Measurements from ENCODE around the gene RHOD.

The RHOD gene

DNA sequence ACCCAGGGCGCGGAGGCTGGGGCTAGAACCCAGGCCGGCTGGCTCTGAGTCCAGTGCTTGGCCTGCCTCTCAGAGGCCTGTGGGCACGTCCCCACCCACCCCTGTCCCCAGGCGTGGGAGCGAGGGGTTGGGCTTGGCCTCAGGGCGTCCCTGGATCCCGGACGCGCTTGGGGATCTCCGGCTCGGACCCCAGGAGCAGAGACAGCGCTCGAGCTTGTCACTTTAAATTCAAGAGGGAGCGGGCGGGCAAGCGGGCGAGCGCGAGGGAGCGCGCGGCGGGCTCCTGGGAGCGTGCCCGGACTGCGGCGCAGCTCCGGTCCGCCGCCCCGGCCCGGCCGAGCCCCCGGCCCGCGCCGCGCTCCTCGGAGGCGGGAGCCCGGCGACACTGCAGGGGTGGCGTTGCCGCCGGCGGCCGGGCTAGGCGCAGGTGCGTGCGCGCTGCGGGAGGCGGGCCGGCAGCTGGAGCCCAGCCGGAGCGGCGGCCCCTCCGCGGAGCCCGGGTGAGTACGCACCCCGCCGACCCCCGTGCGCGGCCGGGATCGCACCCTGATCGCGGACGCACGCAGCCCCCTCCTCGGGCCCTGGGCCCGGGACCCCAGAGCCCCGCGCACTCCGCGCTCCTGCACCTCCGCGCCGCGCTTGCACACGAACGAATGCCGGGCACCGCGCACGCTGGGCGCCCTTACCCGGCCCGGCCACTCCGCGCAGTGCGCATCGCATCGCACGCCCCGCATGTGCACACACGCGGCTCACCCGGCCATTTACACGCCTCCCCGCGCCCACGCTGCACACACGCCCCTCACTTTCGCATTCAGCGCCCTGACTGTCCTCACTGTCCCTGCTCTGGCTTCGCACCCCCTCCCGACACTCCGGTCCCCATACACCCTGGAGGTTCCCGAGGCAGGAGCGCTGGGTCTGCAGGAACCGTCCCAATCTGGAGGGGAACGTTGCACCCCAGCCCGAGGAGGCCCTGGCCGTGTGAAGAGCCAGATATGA, 33.4 kb upstream of the RHOD start, which contains the start of gene SYT12:
TSS of gene SYT12 (plus strand) at position 174 of the 996 bp plus-strand sequence. CDS start 7,011 bp downstream, outside the sequence.
- H3K27ac ChIP-seq (ENCODE audit: low read depth in 2 of 2, low read length in 2 of 2) = no peak within 1 kb of the TSS
- peak within 1 kb of the TSS; percentile 13 to 39 for H3K4me3 ChIP-seq (ENCODE audit: low read length in 2 of 2)
- no peak within 1 kb of the TSS for H3K9ac ChIP-seq (ENCODE audit: low read depth in 1 of 2, low read length in 2 of 2)
- H3K36me3 ChIP-seq (ENCODE audit: control insufficient read depth in 2 of 2, insufficient read depth in 2 of 2, low read length in 2 of 2) = no peaks in the 10 kb centered on the region
- peaks cover 5 to 9% of the 10 kb centered on the region in 2 donors for H3K4me1 ChIP-seq (ENCODE audit: control insufficient read depth in 2 of 2, insufficient read depth in 2 of 2, low read length in 2 of 2)
- no peaks in the 10 kb centered on the region for H3K9me3 ChIP-seq (ENCODE audit: control insufficient read depth in 2 of 2, low read length in 2 of 2)
- H3K27me3 ChIP-seq (ENCODE audit: control insufficient read depth in 2 of 2, insufficient read depth in 2 of 2, low read length in 2 of 2) = peaks cover 33 to 36% of the 10 kb centered on the region in 2 donors

DNA sequence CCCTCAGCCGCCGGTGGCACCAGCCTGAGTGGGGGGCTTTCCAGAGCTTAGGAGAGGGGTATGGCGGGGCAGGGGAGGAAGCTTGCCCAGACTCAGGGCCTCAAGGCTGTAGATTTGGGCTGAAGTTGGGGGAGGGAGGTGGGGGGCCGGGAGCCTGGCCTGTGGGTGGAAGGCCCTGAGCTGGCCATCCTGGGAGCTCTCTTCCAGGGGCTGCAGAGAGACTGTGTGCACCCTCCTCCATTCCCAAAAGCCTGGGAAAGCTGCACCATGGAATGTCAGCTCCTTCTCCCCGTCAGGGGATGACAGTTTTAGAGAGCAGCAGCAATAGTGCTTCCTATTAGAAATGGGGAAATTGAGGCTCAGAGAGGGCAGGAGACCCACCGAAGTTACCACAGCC, 32.7 kb upstream of the RHOD start:
- no peaks in the 10 kb centered on the region for H3K36me3 ChIP-seq (ENCODE audit: control insufficient read depth in 2 of 2, insufficient read depth in 2 of 2, low read length in 2 of 2)
- no peak overlapping the region for H3K27ac ChIP-seq (ENCODE audit: low read depth in 2 of 2, low read length in 2 of 2)
- H3K9me3 ChIP-seq (ENCODE audit: control insufficient read depth in 2 of 2, low read length in 2 of 2) = no peaks in the 10 kb centered on the region
- peaks cover 5 to 9% of the 10 kb centered on the region in 2 donors for H3K4me1 ChIP-seq (ENCODE audit: control insufficient read depth in 2 of 2, insufficient read depth in 2 of 2, low read length in 2 of 2)
- H3K9ac ChIP-seq (ENCODE audit: low read depth in 1 of 2, low read length in 2 of 2) = no peak overlapping the region
- peaks cover 33 to 37% of the 10 kb centered on the region in 2 donors for H3K27me3 ChIP-seq (ENCODE audit: control insufficient read depth in 2 of 2, insufficient read depth in 2 of 2, low read length in 2 of 2)
- H3K4me3 ChIP-seq (ENCODE audit: low read length in 2 of 2) = no peak overlapping the region

DNA sequence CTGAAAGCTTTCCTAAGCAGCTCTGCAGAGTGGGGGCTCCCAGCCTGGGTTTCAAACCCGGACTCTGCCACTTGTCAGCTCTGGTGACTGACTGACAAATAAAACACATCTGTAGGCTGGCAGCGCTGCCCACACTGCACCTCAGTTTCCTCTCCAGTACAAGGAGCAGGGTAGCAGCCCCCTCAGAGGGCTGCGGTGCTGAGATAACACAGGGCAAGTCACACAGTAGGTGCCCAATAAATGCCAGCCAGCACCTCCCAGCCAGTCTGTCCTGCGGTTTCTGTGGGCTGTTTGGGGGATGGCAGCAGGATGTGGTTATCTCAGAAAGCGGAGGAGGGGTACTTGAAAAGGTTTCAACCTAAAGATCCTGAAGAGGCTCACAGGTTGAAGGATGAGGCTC, 32.2 kb upstream of the RHOD start:
- Histone ChIP-seq H3K27me3 (ENCODE audit: control insufficient read depth in 2 of 2, insufficient read depth in 2 of 2, low read length in 2 of 2) (peaks cover 33 to 37% of the 10 kb centered on the region in 2 donors), H3K9me3 (ENCODE audit: control insufficient read depth in 2 of 2, low read length in 2 of 2) (no peaks in the 10 kb centered on the region), H3K9ac (ENCODE audit: low read depth in 1 of 2, low read length in 2 of 2) (no peak overlapping the region), H3K27ac (ENCODE audit: low read depth in 2 of 2, low read length in 2 of 2) (no peak overlapping the region), H3K36me3 (ENCODE audit: control insufficient read depth in 2 of 2, insufficient read depth in 2 of 2, low read length in 2 of 2) (no peaks in the 10 kb centered on the region), H3K4me1 (ENCODE audit: control insufficient read depth in 2 of 2, insufficient read depth in 2 of 2, low read length in 2 of 2) (peaks cover 5 to 9% of the 10 kb centered on the region in 2 donors), H3K4me3 (ENCODE audit: low read length in 2 of 2) (no peak overlapping the region)

DNA sequence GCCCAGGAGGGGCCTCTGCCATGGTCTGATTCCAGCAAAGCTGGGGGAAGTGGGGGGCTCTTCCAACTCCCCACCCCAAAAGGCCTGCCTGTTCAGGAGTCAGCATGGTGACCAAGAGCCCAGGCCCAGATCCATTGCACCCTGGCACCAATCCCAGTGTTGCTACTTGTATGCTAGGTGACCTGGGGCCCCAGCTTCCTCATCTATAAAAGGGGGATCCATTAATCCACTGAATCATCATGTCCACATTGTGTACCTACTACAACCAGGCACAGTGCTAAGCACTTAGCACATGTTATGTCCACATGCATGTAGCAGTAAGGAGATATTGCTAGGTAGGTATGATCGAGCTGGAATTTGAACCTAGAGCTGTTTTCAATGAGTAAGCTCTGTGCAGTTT, 31.7 kb upstream of the RHOD start:
- Histone ChIP-seq H3K27me3 (ENCODE audit: control insufficient read depth in 2 of 2, insufficient read depth in 2 of 2, low read length in 2 of 2) (peaks cover 33 to 37% of the 10 kb centered on the region in 2 donors), H3K4me1 (ENCODE audit: control insufficient read depth in 2 of 2, insufficient read depth in 2 of 2, low read length in 2 of 2) (peaks cover 5 to 9% of the 10 kb centered on the region in 2 donors), H3K9ac (ENCODE audit: low read depth in 1 of 2, low read length in 2 of 2) (no peak overlapping the region), H3K36me3 (ENCODE audit: control insufficient read depth in 2 of 2, insufficient read depth in 2 of 2, low read length in 2 of 2) (no peaks in the 10 kb centered on the region), H3K9me3 (ENCODE audit: control insufficient read depth in 2 of 2, low read length in 2 of 2) (no peaks in the 10 kb centered on the region), H3K27ac (ENCODE audit: low read depth in 2 of 2, low read length in 2 of 2) (no peak overlapping the region), H3K4me3 (ENCODE audit: low read length in 2 of 2) (no peak overlapping the region)

DNA sequence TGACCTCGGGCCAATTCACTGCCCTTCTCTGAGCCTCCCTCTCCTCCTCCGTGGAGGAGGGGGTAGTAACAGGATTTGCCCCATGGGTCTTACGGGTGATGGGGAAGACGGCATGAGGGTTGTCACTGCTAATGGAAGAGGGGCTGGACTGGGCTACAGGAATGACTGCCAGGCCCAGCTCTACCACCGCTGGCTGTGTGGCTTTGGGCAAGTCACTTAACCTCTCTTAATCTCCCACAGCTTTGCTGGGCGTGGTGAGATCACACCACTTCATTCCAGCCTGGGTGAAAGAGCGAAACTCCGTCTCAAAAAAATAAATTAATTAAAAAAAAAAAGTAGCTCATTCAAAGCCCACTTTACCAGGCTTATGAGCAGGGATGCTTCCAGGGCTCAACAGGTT, 30.9 kb upstream of the RHOD start:
- Histone ChIP-seq H3K9me3 (ENCODE audit: control insufficient read depth in 2 of 2, low read length in 2 of 2) (no peaks in the 10 kb centered on the region), H3K36me3 (ENCODE audit: control insufficient read depth in 2 of 2, insufficient read depth in 2 of 2, low read length in 2 of 2) (no peaks in the 10 kb centered on the region), H3K9ac (ENCODE audit: low read depth in 1 of 2, low read length in 2 of 2) (no peak overlapping the region), H3K27me3 (ENCODE audit: control insufficient read depth in 2 of 2, insufficient read depth in 2 of 2, low read length in 2 of 2) (peaks cover 35 to 37% of the 10 kb centered on the region in 2 donors), H3K4me3 (ENCODE audit: low read length in 2 of 2) (no peak overlapping the region), H3K4me1 (ENCODE audit: control insufficient read depth in 2 of 2, insufficient read depth in 2 of 2, low read length in 2 of 2) (peaks cover 5 to 9% of the 10 kb centered on the region in 2 donors), H3K27ac (ENCODE audit: low read depth in 2 of 2, low read length in 2 of 2) (no peak overlapping the region)

DNA sequence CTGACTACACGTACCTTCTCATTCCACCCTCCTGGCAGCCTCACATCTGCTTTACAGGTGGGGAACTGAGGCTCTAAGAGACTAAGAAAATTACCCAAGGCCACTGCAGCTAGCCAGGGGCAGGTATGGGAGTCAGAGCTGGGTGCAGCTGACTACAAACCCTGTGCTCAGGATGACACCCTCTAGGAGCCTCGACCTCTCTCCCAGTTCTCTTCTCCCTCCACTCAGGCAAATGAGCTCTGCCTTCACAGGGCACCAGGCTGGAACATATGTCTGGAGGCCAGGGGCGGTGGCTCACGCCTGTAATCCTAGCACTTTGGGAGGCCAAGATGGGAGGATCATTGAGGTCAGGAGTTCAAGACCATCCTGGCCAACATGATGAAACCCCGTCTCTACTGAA, 29.7 kb upstream of the RHOD start:
- H3K27me3 ChIP-seq (ENCODE audit: control insufficient read depth in 2 of 2, insufficient read depth in 2 of 2, low read length in 2 of 2) = peaks cover 35 to 37% of the 10 kb centered on the region in 2 donors

DNA sequence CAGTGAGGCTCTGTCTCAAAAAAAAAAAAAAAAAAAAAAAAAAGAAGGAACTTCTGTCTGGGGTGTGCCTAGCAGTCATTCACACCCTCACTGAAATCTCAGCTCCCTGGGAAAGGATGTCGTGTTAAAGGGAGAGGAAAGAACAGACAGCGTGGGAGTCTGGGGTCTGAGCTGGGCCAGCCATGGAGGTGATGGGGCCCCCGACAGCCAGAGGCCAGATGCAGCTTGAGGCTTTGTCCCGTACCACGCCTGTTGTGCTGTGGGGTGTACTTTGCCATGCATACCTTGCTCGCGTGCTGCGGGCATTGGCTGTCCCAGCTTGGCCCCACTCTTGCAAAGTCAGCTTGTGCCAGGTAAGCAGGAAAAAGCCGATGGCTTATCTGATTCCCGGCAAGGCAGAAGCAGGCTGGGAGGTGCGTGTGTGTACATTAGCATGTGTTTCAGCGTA, 29.1 kb upstream of the RHOD start:
- no peak overlapping the region for H3K9ac ChIP-seq (ENCODE audit: low read depth in 1 of 2, low read length in 2 of 2)
- peaks cover 5% of the 10 kb centered on the region in 2 donors for H3K4me1 ChIP-seq (ENCODE audit: control insufficient read depth in 2 of 2, insufficient read depth in 2 of 2, low read length in 2 of 2)
- peaks cover 29 to 31% of the 10 kb centered on the region in 2 donors for H3K27me3 ChIP-seq (ENCODE audit: control insufficient read depth in 2 of 2, insufficient read depth in 2 of 2, low read length in 2 of 2)
- no peak overlapping the region for H3K4me3 ChIP-seq (ENCODE audit: low read length in 2 of 2)
- H3K36me3 ChIP-seq (ENCODE audit: control insufficient read depth in 2 of 2, insufficient read depth in 2 of 2, low read length in 2 of 2) = no peaks in the 10 kb centered on the region
- no peaks in the 10 kb centered on the region for H3K9me3 ChIP-seq (ENCODE audit: control insufficient read depth in 2 of 2, low read length in 2 of 2)
- H3K27ac ChIP-seq (ENCODE audit: low read depth in 2 of 2, low read length in 2 of 2) = no peak overlapping the region

More for the DNA sequence above, 29.7 kb upstream of the RHOD start:
- H3K9ac ChIP-seq (ENCODE audit: low read depth in 1 of 2, low read length in 2 of 2) = no peak overlapping the region
- H3K27ac ChIP-seq (ENCODE audit: low read depth in 2 of 2, low read length in 2 of 2) = no peak overlapping the region
- no peaks in the 10 kb centered on the region for H3K36me3 ChIP-seq (ENCODE audit: control insufficient read depth in 2 of 2, insufficient read depth in 2 of 2, low read length in 2 of 2)
- H3K9me3 ChIP-seq (ENCODE audit: control insufficient read depth in 2 of 2, low read length in 2 of 2) = no peaks in the 10 kb centered on the region
- H3K4me1 ChIP-seq (ENCODE audit: control insufficient read depth in 2 of 2, insufficient read depth in 2 of 2, low read length in 2 of 2) = peaks cover 5 to 9% of the 10 kb centered on the region in 2 donors
- H3K4me3 ChIP-seq (ENCODE audit: low read length in 2 of 2) = no peak overlapping the region

DNA sequence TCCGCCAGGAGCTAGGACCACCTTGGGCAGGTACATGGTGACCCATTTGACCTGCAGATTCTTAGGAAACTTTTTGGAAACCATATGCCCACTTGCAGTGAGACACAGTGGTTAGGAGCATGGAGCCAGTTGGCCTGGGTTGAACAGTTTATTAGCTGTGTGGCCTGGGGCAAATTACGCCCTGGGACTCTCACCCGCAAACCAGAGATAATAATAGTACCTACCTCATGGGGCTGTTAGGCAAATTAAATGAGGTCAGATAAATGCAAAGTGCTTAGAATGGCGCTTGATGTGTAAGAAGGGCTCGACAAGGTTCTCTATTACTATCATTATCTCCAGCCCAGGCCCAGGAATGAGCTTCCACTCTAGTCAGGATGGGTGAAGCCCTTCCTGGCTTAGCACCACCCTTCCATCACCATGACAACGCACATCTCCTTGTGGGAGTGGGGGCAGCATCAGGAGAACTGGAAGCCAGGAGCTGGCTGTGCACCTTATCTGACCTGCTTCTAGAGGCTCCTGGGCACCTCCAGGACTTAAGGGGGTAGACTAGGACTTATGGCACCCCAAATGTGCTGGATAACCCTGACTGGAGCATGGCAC, 28.6 kb upstream of the RHOD start:
- Histone ChIP-seq H3K36me3 (ENCODE audit: control insufficient read depth in 2 of 2, insufficient read depth in 2 of 2, low read length in 2 of 2) (no peaks in the 10 kb centered on the region), H3K27ac (ENCODE audit: low read depth in 2 of 2, low read length in 2 of 2) (no peak overlapping the region), H3K4me1 (ENCODE audit: control insufficient read depth in 2 of 2, insufficient read depth in 2 of 2, low read length in 2 of 2) (peaks cover 0 to 5% of the 10 kb centered on the region in 2 donors), H3K9ac (ENCODE audit: low read depth in 1 of 2, low read length in 2 of 2) (no peak overlapping the region), H3K4me3 (ENCODE audit: low read length in 2 of 2) (no peak overlapping the region), H3K27me3 (ENCODE audit: control insufficient read depth in 2 of 2, insufficient read depth in 2 of 2, low read length in 2 of 2) (peaks cover 25 to 27% of the 10 kb centered on the region in 2 donors), H3K9me3 (ENCODE audit: control insufficient read depth in 2 of 2, low read length in 2 of 2) (no peaks in the 10 kb centered on the region)

DNA sequence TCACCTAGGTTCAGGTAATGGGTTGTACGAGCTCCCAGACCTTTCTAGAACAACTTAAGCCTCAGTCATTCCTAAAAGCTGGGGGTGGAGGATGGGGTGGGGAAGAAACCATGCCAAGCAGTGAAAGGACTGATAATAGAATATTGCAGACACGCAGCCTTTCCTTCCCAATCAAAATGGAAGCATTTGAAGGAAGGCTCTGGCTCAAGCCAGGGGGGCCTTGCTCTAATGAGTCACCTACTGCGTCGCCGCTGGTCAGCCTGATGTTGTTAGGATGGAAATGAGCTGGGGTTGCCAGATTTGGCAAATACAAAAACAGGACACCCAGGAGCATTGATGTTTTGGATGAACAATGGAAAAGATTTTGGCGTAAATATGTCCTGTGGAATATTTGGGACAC, 27.5 kb upstream of the RHOD start:
- Histone ChIP-seq H3K27me3 (ENCODE audit: control insufficient read depth in 2 of 2, insufficient read depth in 2 of 2, low read length in 2 of 2) (peaks cover 19 to 21% of the 10 kb centered on the region in 2 donors), H3K36me3 (ENCODE audit: control insufficient read depth in 2 of 2, insufficient read depth in 2 of 2, low read length in 2 of 2) (no peaks in the 10 kb centered on the region), H3K4me3 (ENCODE audit: low read length in 2 of 2) (no peak overlapping the region), H3K9me3 (ENCODE audit: control insufficient read depth in 2 of 2, low read length in 2 of 2) (no peaks in the 10 kb centered on the region), H3K4me1 (ENCODE audit: control insufficient read depth in 2 of 2, insufficient read depth in 2 of 2, low read length in 2 of 2) (no peaks in the 10 kb centered on the region), H3K9ac (ENCODE audit: low read depth in 1 of 2, low read length in 2 of 2) (no peak overlapping the region), H3K27ac (ENCODE audit: low read depth in 2 of 2, low read length in 2 of 2) (no peak overlapping the region)

DNA sequence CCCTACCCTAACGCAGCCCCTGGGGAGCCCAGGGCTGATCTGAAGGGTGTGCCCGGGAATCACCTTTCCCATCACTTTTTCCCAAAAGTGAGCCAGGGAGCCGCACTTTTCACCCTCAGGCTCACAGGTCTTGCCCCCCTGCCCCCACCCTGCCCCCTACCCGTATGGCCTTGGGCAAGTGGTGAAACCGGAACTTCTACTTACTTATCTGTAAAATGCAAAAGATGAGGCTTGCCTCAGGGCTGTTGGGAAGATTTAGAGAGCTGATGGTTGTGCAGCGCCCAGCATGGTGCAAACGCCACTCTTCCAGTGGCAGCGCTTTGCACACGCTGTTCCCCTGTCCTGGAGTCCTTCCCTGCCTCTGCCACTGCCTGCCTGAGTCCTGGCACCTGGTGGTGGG, 25.7 kb upstream of the RHOD start:
- H3K27me3 ChIP-seq (ENCODE audit: control insufficient read depth in 2 of 2, insufficient read depth in 2 of 2, low read length in 2 of 2) = peaks cover 3 to 5% of the 10 kb centered on the region in 2 donors
- no peaks in the 10 kb centered on the region for H3K36me3 ChIP-seq (ENCODE audit: control insufficient read depth in 2 of 2, insufficient read depth in 2 of 2, low read length in 2 of 2)
- H3K9ac ChIP-seq (ENCODE audit: low read depth in 1 of 2, low read length in 2 of 2) = no peak overlapping the region
- no peaks in the 10 kb centered on the region for H3K9me3 ChIP-seq (ENCODE audit: control insufficient read depth in 2 of 2, low read length in 2 of 2)
- H3K27ac ChIP-seq (ENCODE audit: low read depth in 2 of 2, low read length in 2 of 2) = no peak overlapping the region
- no peaks in the 10 kb centered on the region for H3K4me1 ChIP-seq (ENCODE audit: control insufficient read depth in 2 of 2, insufficient read depth in 2 of 2, low read length in 2 of 2)
- H3K4me3 ChIP-seq (ENCODE audit: low read length in 2 of 2) = no peak overlapping the region
